Ascending aorta (tissue), 2 donors: ENCODE results near the gene PARD3B. TPM values are rescaled to one million over a fixed set of nuclear protein-coding genes. Genes with fewer than 3 reads are reported as not detected.

Experiments
- DNase-seq, 2 donors: peaks; one replicate each; pipeline ENCODE4 v3.0.0-alpha.2; 2019; ENCODE audit warnings: low spot score in 2 of 2
- H3K27ac ChIP-seq, 2 donors: fragments of 200-600 bp; sonication (generic); one replicate each; pipeline ENCODE4 v1.5.1; 2016 to 2017; ENCODE audit warnings: mild to moderate bottlenecking in 1 of 2
- H3K27me3 ChIP-seq: fragments of 200-600 bp; sonication (generic); one replicate; pipeline ENCODE4 v1.5.1; 2017
- H3K36me3 ChIP-seq, 2 donors: fragments of 200-600 bp; sonication (generic); one replicate each; pipeline ENCODE4 v1.5.1; 2016
- H3K4me1 ChIP-seq, 2 donors: fragments of 200-600 bp; sonication (generic); one replicate each; pipeline ENCODE4 v1.5.1; 2016 to 2017; ENCODE audit warnings: mild to moderate bottlenecking in 1 of 2
- H3K4me3 ChIP-seq, 2 donors: fragments of 200-600 bp; sonication (generic); one replicate each; pipeline ENCODE4 v1.5.1; 2016 to 2017; ENCODE audit warnings: mild to moderate bottlenecking in 1 of 2
- H3K9me3 ChIP-seq, 2 donors: fragments of 200-600 bp; sonication (generic); one replicate each; pipeline ENCODE4 v1.5.1; 2016
- CTCF ChIP-seq, 3 experiments: fragments of 200-600 bp in 2 of 3; fragments of 450-650 bp in 1 of 3; sonication (generic) in 2 of 3; IDR thresholded peaks; one replicate each; pipeline ENCODE4 v1.5.1; 2016 to 2019; ENCODE audit warnings: antibody characterized with exemption in 3 of 3, mild to moderate bottlenecking in 1 of 3, moderate library complexity in 1 of 3
- intact Hi-C: fragments of 100-400 bp; cut with DNase I; formaldehyde crosslinking; loops from one replicate; pipeline ENCODE4 v1.15.1; 2023
- total RNA-seq: library from RNA; depleted of rRNA; stranded (reverse); fragments of >200 nt; gene quantifications from one replicate; pipeline ENCODE4 v1.1.0, GENCODE V29; 2016

PARD3B gene
- total RNA-seq, 1 donor from 2014 or later, result 9.5 TPM

DNA sequence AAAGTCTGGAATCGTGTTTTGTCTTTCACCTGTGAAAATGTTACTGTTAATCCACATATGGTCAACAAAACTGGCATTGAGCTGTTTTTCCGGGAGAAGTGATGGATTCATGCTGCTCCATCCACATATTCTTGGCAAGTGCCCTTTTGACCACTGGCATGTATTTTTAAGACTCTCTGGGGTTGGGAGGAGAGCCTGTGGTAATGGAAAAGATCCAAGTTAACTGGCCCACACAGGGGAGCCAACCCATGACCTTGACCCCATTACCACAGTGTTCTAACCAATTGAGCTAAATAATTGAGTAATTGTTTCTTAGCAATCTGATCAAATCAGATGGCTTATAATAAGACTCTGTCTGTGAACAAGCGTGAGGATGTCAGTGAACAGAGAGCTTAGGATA is 840.8 kb downstream of the PARD3B start:
- Histone ChIP-seq H3K9me3 (no peaks in the 10 kb centered on the region), H3K27me3 (no peaks in the 10 kb centered on the region), H3K36me3 (no peaks in the 10 kb centered on the region), H3K27ac (no peak overlapping the region), H3K4me1 (no peaks in the 10 kb centered on the region), H3K4me3 (no peak overlapping the region)
- DNase-seq, result no peak
- no peak for TF ChIP-seq CTCF (IDR thresholded peaks at IDR 0.05)
- intact Hi-C loops, result no loop called here

- Histone ChIP-seq H3K4me1 (no peaks in the 10 kb centered on the region), H3K4me3 (no peak overlapping the region), H3K27ac (no peak overlapping the region), H3K36me3 (no peaks in the 10 kb centered on the region), H3K27me3 (no peaks in the 10 kb centered on the region), H3K9me3 (no peaks in the 10 kb centered on the region)
- DNase-seq, result no peak
- intact Hi-C loops, result no loop called here
- no peak for TF ChIP-seq CTCF (IDR thresholded peaks at IDR 0.05)
These were observed 842.2 kb downstream of the PARD3B start for GRCh38 chr2:205387350-205388055.

- H3K27ac ChIP-seq, result no peak overlapping the region
- H3K36me3 ChIP-seq, result no peaks in the 10 kb centered on the region
- H3K4me3 ChIP-seq, result no peak overlapping the region
- no peaks in the 10 kb centered on the region for H3K27me3 ChIP-seq
- DNase-seq, result no peak
- intact Hi-C loops, result no loop called here
- no peaks in the 10 kb centered on the region for H3K9me3 ChIP-seq
- no peaks in the 10 kb centered on the region for H3K4me1 ChIP-seq
- no peak for TF ChIP-seq CTCF (IDR thresholded peaks at IDR 0.05)
These were observed 845.6 kb downstream of the PARD3B start for GRCh38 chr2:205390866-205391265.

- no peaks in the 10 kb centered on the region for H3K36me3 ChIP-seq
- DNase-seq, result no peak
- no peaks in the 10 kb centered on the region for H3K9me3 ChIP-seq
- no peak overlapping the region for H3K27ac ChIP-seq
- intact Hi-C loops, result no loop called here
- no peak overlapping the region for H3K4me3 ChIP-seq
- H3K4me1 ChIP-seq, result peaks cover 0 to 7% of the 10 kb centered on the region in 2 donors
- H3K27me3 ChIP-seq, result no peaks in the 10 kb centered on the region
- no peak for TF ChIP-seq CTCF (IDR thresholded peaks at IDR 0.05)
These were observed 856.2 kb downstream of the PARD3B start for GRCh38 chr2:205401511-205401910.

GRCh38 chr2:205402011-205402410 is 856.7 kb downstream of the PARD3B start:
- no peaks in the 10 kb centered on the region for H3K9me3 ChIP-seq
- H3K4me1 ChIP-seq, result peaks cover 0 to 7% of the 10 kb centered on the region in 2 donors
- intact Hi-C loops, result no loop called here
- no peak for DNase-seq
- H3K4me3 ChIP-seq, result no peak overlapping the region
- no peak overlapping the region for H3K27ac ChIP-seq
- no peaks in the 10 kb centered on the region for H3K27me3 ChIP-seq
- TF ChIP-seq CTCF (IDR thresholded peaks at IDR 0.05), result no peak
- no peaks in the 10 kb centered on the region for H3K36me3 ChIP-seq
